ENCODE results near the gene MICAL3.
"Not testable (repeated sequence)": the region's sequence is repeated elsewhere in the genome, so short reads cannot be mapped to it uniquely, and the experiment has no call there.

Gene MICAL3

GRCh38 chr22:18024956-18025720 is 777 bp upstream of the MICAL3 start:
- Histone ChIP-seq H3K4me1 (ENCODE audit: control insufficient read depth, insufficient read depth, low read length) (no peaks in the 10 kb centered on the region), H3K36me3 (ENCODE audit: control insufficient read depth, insufficient read depth, low read length) (no peaks in the 10 kb centered on the region), H3K9ac (ENCODE audit: low read depth, low read length) (no peak overlapping the region), H3K9me3 (ENCODE audit: control insufficient read depth, insufficient read depth, low read length) (no peaks in the 10 kb centered on the region), H3K4me3 (ENCODE audit: low read depth, low read length) (peak overlapping the region; percentile 75), H3K27me3 (ENCODE audit: control insufficient read depth, insufficient read depth, low read length) (peaks cover 37% of the 10 kb centered on the region)

- Histone ChIP-seq H3K4me3 (ENCODE audit: low read depth, low read length) (peak overlapping the region; percentile 75), H3K9ac (ENCODE audit: low read depth, low read length) (peak overlapping the region; percentile 60), H3K36me3 (ENCODE audit: control insufficient read depth, insufficient read depth, low read length) (no peaks in the 10 kb centered on the region), H3K4me1 (ENCODE audit: control insufficient read depth, insufficient read depth, low read length) (no peaks in the 10 kb centered on the region), H3K9me3 (ENCODE audit: control insufficient read depth, insufficient read depth, low read length) (no peaks in the 10 kb centered on the region), H3K27me3 (ENCODE audit: control insufficient read depth, insufficient read depth, low read length) (peaks cover 35% of the 10 kb centered on the region)
Measured at GRCh38 chr22:18023509-18024275, 669 bp downstream of the MICAL3 start.

GRCh38 chr22:18022876-18023275 is 1.5 kb downstream of the MICAL3 start:
- Histone ChIP-seq H3K9ac (ENCODE audit: low read depth, low read length) (no peak overlapping the region), H3K4me3 (ENCODE audit: low read depth, low read length) (no peak overlapping the region), H3K9me3 (ENCODE audit: control insufficient read depth, insufficient read depth, low read length) (no peaks in the 10 kb centered on the region), H3K36me3 (ENCODE audit: control insufficient read depth, insufficient read depth, low read length) (no peaks in the 10 kb centered on the region), H3K27me3 (ENCODE audit: control insufficient read depth, insufficient read depth, low read length) (peaks cover 34% of the 10 kb centered on the region), H3K4me1 (ENCODE audit: control insufficient read depth, insufficient read depth, low read length) (no peaks in the 10 kb centered on the region)

- peaks cover 30% of the 10 kb centered on the region for H3K27me3 ChIP-seq (ENCODE audit: control insufficient read depth, insufficient read depth, low read length)
- H3K9me3 ChIP-seq (ENCODE audit: control insufficient read depth, insufficient read depth, low read length), result no peaks in the 10 kb centered on the region
- no peak overlapping the region for H3K9ac ChIP-seq (ENCODE audit: low read depth, low read length)
- no peaks in the 10 kb centered on the region for H3K4me1 ChIP-seq (ENCODE audit: control insufficient read depth, insufficient read depth, low read length)
- H3K4me3 ChIP-seq (ENCODE audit: low read depth, low read length), result no peak overlapping the region
- H3K36me3 ChIP-seq (ENCODE audit: control insufficient read depth, insufficient read depth, low read length), result no peaks in the 10 kb centered on the region
Measured at GRCh38 chr22:18021431-18021830, 2.9 kb downstream of the MICAL3 start.

GRCh38 chr22:18020743-18021142 is 3.6 kb downstream of the MICAL3 start:
- H3K4me3 ChIP-seq (ENCODE audit: low read depth, low read length); H3K9me3 ChIP-seq (ENCODE audit: control insufficient read depth, insufficient read depth, low read length); H3K36me3 ChIP-seq (ENCODE audit: control insufficient read depth, insufficient read depth, low read length); H3K4me1 ChIP-seq (ENCODE audit: control insufficient read depth, insufficient read depth, low read length); H3K9ac ChIP-seq (ENCODE audit: low read depth, low read length): not testable (repeated sequence)
- peaks cover 23% of the 10 kb centered on the region for H3K27me3 ChIP-seq (ENCODE audit: control insufficient read depth, insufficient read depth, low read length)

- no peak overlapping the region for H3K4me3 ChIP-seq (ENCODE audit: low read depth, low read length)
- no peaks in the 10 kb centered on the region for H3K4me1 ChIP-seq (ENCODE audit: control insufficient read depth, insufficient read depth, low read length)
- H3K36me3 ChIP-seq (ENCODE audit: control insufficient read depth, insufficient read depth, low read length), result no peaks in the 10 kb centered on the region
- H3K9me3 ChIP-seq (ENCODE audit: control insufficient read depth, insufficient read depth, low read length), result no peaks in the 10 kb centered on the region
- no peak overlapping the region for H3K9ac ChIP-seq (ENCODE audit: low read depth, low read length)
- H3K27me3 ChIP-seq (ENCODE audit: control insufficient read depth, insufficient read depth, low read length), result no peaks in the 10 kb centered on the region
Measured at GRCh38 chr22:18013947-18014346, 10.4 kb downstream of the MICAL3 start.

- H3K4me1 ChIP-seq (ENCODE audit: control insufficient read depth, insufficient read depth, low read length), result no peaks in the 10 kb centered on the region
- H3K36me3 ChIP-seq (ENCODE audit: control insufficient read depth, insufficient read depth, low read length), result no peaks in the 10 kb centered on the region
- H3K27me3 ChIP-seq (ENCODE audit: control insufficient read depth, insufficient read depth, low read length), result no peaks in the 10 kb centered on the region
- H3K9ac ChIP-seq (ENCODE audit: low read depth, low read length), result no peak overlapping the region
- no peak overlapping the region for H3K4me3 ChIP-seq (ENCODE audit: low read depth, low read length)
- H3K9me3 ChIP-seq (ENCODE audit: control insufficient read depth, insufficient read depth, low read length), result no peaks in the 10 kb centered on the region
Measured at GRCh38 chr22:18013436-18013835, 10.9 kb downstream of the MICAL3 start.

- Histone ChIP-seq H3K4me3 (ENCODE audit: low read depth, low read length) (no peak overlapping the region), H3K9ac (ENCODE audit: low read depth, low read length) (no peak overlapping the region), H3K9me3 (ENCODE audit: control insufficient read depth, insufficient read depth, low read length) (no peaks in the 10 kb centered on the region), H3K27me3 (ENCODE audit: control insufficient read depth, insufficient read depth, low read length) (no peaks in the 10 kb centered on the region), H3K4me1 (ENCODE audit: control insufficient read depth, insufficient read depth, low read length) (no peaks in the 10 kb centered on the region), H3K36me3 (ENCODE audit: control insufficient read depth, insufficient read depth, low read length) (no peaks in the 10 kb centered on the region)
Measured at GRCh38 chr22:18012531-18012930, 11.8 kb downstream of the MICAL3 start.

- no peaks in the 10 kb centered on the region for H3K9me3 ChIP-seq (ENCODE audit: control insufficient read depth, insufficient read depth, low read length)
- no peaks in the 10 kb centered on the region for H3K4me1 ChIP-seq (ENCODE audit: control insufficient read depth, insufficient read depth, low read length)
- no peaks in the 10 kb centered on the region for H3K36me3 ChIP-seq (ENCODE audit: control insufficient read depth, insufficient read depth, low read length)
- H3K4me3 ChIP-seq (ENCODE audit: low read depth, low read length), result no peak overlapping the region
- no peak overlapping the region for H3K9ac ChIP-seq (ENCODE audit: low read depth, low read length)
- no peaks in the 10 kb centered on the region for H3K27me3 ChIP-seq (ENCODE audit: control insufficient read depth, insufficient read depth, low read length)
Measured at GRCh38 chr22:18010266-18010665, 14.1 kb downstream of the MICAL3 start.

GRCh38 chr22:18008136-18008535 is 16.2 kb downstream of the MICAL3 start:
- Histone ChIP-seq H3K9me3 (ENCODE audit: control insufficient read depth, insufficient read depth, low read length) (no peaks in the 10 kb centered on the region), H3K36me3 (ENCODE audit: control insufficient read depth, insufficient read depth, low read length) (no peaks in the 10 kb centered on the region)

GRCh38 chr22:18005201-18005926 is 19.0 kb downstream of the MICAL3 start:
- no peaks in the 10 kb centered on the region for H3K27me3 ChIP-seq (ENCODE audit: control insufficient read depth, insufficient read depth, low read length)
- no peaks in the 10 kb centered on the region for H3K9me3 ChIP-seq (ENCODE audit: control insufficient read depth, insufficient read depth, low read length)
- no peaks in the 10 kb centered on the region for H3K4me1 ChIP-seq (ENCODE audit: control insufficient read depth, insufficient read depth, low read length)
- no peak overlapping the region for H3K9ac ChIP-seq (ENCODE audit: low read depth, low read length)
- H3K4me3 ChIP-seq (ENCODE audit: low read depth, low read length), result no peak overlapping the region
- H3K36me3 ChIP-seq (ENCODE audit: control insufficient read depth, insufficient read depth, low read length), result no peaks in the 10 kb centered on the region

More at GRCh38 chr22:18008136-18008535, 16.2 kb downstream of the MICAL3 start:
- Histone ChIP-seq H3K4me1 (ENCODE audit: control insufficient read depth, insufficient read depth, low read length) (no peaks in the 10 kb centered on the region), H3K9ac (ENCODE audit: low read depth, low read length) (no peak overlapping the region), H3K4me3 (ENCODE audit: low read depth, low read length) (no peak overlapping the region), H3K27me3 (ENCODE audit: control insufficient read depth, insufficient read depth, low read length) (no peaks in the 10 kb centered on the region)

All from iPS-15b (cell line).